Rectal smooth muscle tissue (tissue), 1 donor: Measurements from ENCODE around the gene LRRTM4.

Source experiments
- H3K27ac ChIP-seq: one replicate; pipeline ENCODE4 v1.7.0; 2013; ENCODE audit warnings: low read depth, low read length, inconsistent platforms
- H3K27me3 ChIP-seq: one replicate; pipeline ENCODE4 v1.7.0; 2013; ENCODE audit warnings: low read length; ENCODE audit not compliant: control insufficient read depth, insufficient read depth
- H3K36me3 ChIP-seq: one replicate; pipeline ENCODE4 v1.7.0; 2013; ENCODE audit warnings: low read length; ENCODE audit not compliant: control insufficient read depth, insufficient read depth
- H3K4me1 ChIP-seq: one replicate; pipeline ENCODE4 v1.7.0; 2013; ENCODE audit warnings: low read length; ENCODE audit not compliant: control insufficient read depth, insufficient read depth
- H3K4me3 ChIP-seq: one replicate; pipeline ENCODE4 v1.7.0; 2013; ENCODE audit warnings: low read length
- H3K9ac ChIP-seq: one replicate; pipeline ENCODE4 v1.7.0; 2013; ENCODE audit warnings: low read length

LRRTM4 gene

GRCh38 chr2:77372636-77373035 is 149.5 kb downstream of the LRRTM4 start:
- Histone ChIP-seq H3K36me3 (no peaks in the 10 kb centered on the region), H3K27ac (no peak overlapping the region), H3K9ac (no peak overlapping the region)

GRCh38 chr2:77370511-77370910 is 151.7 kb downstream of the LRRTM4 start:
- Histone ChIP-seq H3K9ac (no peak overlapping the region), H3K4me3 (no peak overlapping the region), H3K36me3 (no peaks in the 10 kb centered on the region), H3K4me1 (no peaks in the 10 kb centered on the region), H3K27me3 (no peaks in the 10 kb centered on the region), H3K27ac (no peak overlapping the region)

More at GRCh38 chr2:77372636-77373035, 149.5 kb downstream of the LRRTM4 start:
- no peak overlapping the region for H3K4me3 ChIP-seq
- H3K4me1 ChIP-seq, result no peaks in the 10 kb centered on the region
- H3K27me3 ChIP-seq, result no peaks in the 10 kb centered on the region

- Histone ChIP-seq H3K4me3 (no peak overlapping the region), H3K27me3 (no peaks in the 10 kb centered on the region), H3K27ac (no peak overlapping the region), H3K9ac (no peak overlapping the region), H3K4me1 (no peaks in the 10 kb centered on the region), H3K36me3 (no peaks in the 10 kb centered on the region)
These were observed 158.9 kb downstream of the LRRTM4 start for GRCh38 chr2:77363277-77363676.

GRCh38 chr2:77348821-77349220 is 173.4 kb downstream of the LRRTM4 start:
- no peak overlapping the region for H3K9ac ChIP-seq
- H3K27me3 ChIP-seq, result no peaks in the 10 kb centered on the region
- no peak overlapping the region for H3K27ac ChIP-seq
- H3K4me1 ChIP-seq, result no peaks in the 10 kb centered on the region
- H3K36me3 ChIP-seq, result no peaks in the 10 kb centered on the region
- no peak overlapping the region for H3K4me3 ChIP-seq

DNA sequence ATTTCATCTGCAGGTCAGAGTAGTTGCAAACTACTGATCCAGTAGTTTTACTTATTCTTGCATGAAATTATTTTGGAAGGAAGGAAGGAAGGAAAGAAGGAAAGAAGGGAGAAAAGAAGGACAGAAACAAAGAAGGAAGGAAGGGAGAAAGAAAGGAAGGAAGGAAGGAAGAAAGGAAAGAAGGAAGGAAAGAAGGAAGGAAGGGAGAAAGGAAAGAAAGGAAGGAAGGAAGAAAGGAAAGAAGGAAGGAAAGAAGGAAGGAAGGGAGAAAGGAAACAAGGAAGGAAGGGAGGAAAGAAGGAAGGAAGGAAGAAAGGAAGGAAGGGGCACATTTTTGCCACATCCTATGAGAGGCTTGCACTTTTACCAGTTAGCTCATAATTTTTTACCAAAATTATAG is 186.2 kb downstream of the LRRTM4 start:
- H3K4me3 ChIP-seq, result no peak overlapping the region
- no peaks in the 10 kb centered on the region for H3K27me3 ChIP-seq
- H3K27ac ChIP-seq, result no peak overlapping the region
- H3K36me3 ChIP-seq, result no peaks in the 10 kb centered on the region
- H3K4me1 ChIP-seq, result no peaks in the 10 kb centered on the region
- H3K9ac ChIP-seq, result no peak overlapping the region

DNA sequence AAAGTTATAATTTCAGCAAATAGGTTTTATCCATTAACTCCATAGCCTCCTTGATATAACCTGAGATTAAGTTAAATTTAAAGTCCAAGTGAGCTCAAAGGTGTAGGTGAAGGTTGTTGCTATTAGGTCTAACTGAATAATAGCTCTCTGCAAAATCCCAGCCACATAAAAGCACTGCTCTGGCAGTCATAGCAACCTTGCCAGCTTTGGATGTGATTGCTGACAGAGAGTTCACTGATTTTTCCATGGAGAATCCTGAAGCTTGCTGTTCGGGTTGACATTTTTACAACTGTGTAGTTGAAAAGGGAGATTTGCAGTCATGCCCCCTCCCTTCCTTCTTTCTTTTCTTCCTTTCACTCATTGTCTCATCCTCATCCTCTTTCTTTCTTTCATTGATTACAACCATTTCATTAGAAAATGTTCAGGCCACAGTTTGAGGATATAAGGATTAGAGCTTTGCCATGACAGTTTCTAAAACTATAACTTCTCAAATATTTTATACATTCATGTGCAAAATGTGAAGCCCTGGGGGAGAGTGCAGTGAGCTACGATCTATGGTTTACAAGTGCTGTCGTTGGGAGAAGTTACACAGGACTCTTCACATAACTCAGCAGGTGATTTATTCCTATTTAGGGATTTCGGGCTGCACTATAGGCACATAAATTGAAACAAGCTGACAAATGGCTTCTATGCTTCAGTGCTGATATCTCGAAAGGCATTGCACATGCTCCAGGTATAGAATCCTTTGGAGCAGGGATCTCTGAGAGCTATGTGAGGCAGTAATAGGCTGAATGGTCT is 193.8 kb downstream of the LRRTM4 start:
- Histone ChIP-seq H3K9ac (no peak overlapping the region), H3K27ac (no peak overlapping the region), H3K27me3 (no peaks in the 10 kb centered on the region), H3K4me3 (no peak overlapping the region), H3K36me3 (no peaks in the 10 kb centered on the region), H3K4me1 (no peaks in the 10 kb centered on the region)

DNA sequence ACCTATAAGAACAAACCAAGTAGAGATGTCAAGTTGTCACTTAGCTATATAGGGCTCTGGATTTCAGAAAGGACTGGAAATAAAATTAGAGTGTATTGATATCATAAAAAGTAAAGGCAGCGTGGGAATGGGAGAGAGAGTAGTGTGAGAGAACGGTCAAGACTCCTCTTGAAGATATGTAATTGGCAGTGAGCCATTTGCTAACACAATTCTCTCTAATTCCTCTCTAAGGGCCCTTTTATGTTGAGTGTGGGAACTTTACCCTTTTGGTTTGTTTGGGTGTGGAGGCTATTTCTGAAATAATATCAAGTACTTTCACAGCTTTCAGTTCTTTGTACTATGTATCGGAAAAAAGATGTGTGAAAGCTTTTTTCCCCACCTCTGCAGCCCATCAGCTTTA is 196.8 kb downstream of the LRRTM4 start:
- Histone ChIP-seq H3K36me3 (no peaks in the 10 kb centered on the region), H3K4me1 (no peaks in the 10 kb centered on the region), H3K27me3 (no peaks in the 10 kb centered on the region), H3K27ac (no peak overlapping the region), H3K9ac (no peak overlapping the region), H3K4me3 (no peak overlapping the region)

DNA sequence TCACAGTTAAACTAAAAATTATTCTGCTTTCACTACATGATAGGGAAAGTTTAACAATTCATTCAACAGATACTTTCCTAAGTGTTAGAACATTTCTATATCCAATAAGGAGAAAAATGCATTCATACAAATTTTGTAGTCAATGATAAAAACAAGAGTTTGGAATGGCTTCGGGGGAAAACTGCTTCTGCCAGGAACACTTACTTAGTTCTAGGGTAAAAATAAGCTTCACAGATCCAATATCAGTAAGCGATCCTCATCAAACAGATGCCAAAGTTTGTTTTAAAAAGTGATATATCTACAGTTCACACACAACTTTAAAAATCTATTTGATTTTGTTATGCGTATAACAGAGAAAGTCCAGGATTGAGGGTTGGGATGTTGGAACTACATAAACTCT is 199.7 kb downstream of the LRRTM4 start:
- no peaks in the 10 kb centered on the region for H3K4me1 ChIP-seq
- H3K4me3 ChIP-seq, result no peak overlapping the region
- no peaks in the 10 kb centered on the region for H3K27me3 ChIP-seq
- no peak overlapping the region for H3K9ac ChIP-seq
- H3K27ac ChIP-seq, result no peak overlapping the region
- no peaks in the 10 kb centered on the region for H3K36me3 ChIP-seq

DNA sequence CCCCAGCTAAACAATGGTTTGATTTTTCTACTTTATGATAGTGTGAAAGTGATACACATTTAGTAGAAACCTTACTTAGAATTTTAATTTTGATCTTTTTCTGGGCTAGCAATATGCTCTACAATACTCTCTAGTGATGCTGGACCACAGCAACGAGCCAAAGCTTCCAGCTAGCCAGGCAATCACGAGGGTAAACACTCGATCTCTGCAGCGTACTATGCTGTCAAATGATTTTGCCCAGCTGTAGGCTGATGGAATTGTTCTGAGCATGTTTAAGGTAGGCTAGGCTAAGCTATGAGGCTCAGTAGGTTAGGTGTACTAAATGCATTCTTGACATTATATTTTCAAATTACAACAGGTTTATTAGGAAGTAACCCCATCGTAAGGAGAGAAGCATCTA is 207.5 kb downstream of the LRRTM4 start:
- Histone ChIP-seq H3K27me3 (no peaks in the 10 kb centered on the region), H3K27ac (no peak overlapping the region), H3K4me3 (no peak overlapping the region)

DNA sequence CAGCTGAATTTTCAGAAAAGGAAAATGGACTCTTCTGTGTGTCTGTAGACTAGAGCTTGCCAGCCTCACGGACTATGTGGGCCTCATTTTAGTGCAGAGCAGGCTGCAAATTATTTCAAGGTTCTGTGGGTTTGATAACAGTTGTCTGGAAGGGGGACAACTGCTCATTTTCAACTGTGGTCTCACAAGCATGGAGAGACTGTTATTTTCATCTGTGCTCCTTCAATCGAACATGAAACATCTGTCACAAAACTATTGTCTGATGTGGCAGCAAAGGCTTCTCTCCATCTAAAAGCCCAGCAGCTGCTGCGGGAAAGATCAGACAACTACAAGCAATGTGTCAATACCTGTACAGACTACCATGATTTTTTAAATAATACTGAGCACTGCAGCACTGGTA is 211.8 kb downstream of the LRRTM4 start:
- Histone ChIP-seq H3K36me3 (no peaks in the 10 kb centered on the region), H3K4me3 (no peak overlapping the region), H3K27ac (no peak overlapping the region), H3K9ac (no peak overlapping the region), H3K4me1 (no peaks in the 10 kb centered on the region), H3K27me3 (no peaks in the 10 kb centered on the region)

More for the DNA sequence above, 207.5 kb downstream of the LRRTM4 start:
- Histone ChIP-seq H3K4me1 (no peaks in the 10 kb centered on the region), H3K36me3 (no peaks in the 10 kb centered on the region), H3K9ac (no peak overlapping the region)

GRCh38 chr2:77309725-77310124 is 212.5 kb downstream of the LRRTM4 start:
- no peak overlapping the region for H3K4me3 ChIP-seq
- no peaks in the 10 kb centered on the region for H3K27me3 ChIP-seq
- H3K9ac ChIP-seq, result no peak overlapping the region
- H3K27ac ChIP-seq, result no peak overlapping the region
- no peaks in the 10 kb centered on the region for H3K4me1 ChIP-seq
- no peaks in the 10 kb centered on the region for H3K36me3 ChIP-seq

DNA sequence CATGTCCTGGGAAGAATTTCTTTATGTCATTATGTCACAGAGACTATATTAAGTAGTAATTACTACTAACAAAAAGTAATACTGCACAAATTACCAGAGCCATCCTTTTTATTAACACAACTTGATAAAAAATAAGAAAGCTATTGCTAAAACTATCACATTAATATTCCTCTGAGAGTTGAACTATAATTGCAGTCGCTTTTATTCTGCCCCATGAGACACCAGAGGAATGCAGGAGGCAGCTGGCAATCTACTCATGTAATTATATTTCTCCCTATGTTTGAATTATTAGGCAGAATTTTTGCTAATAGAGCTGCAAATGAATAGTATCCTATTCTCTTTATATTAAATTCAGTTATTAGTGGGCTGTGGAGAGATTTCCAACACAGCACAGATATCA is 220.7 kb downstream of the LRRTM4 start:
- Histone ChIP-seq H3K36me3 (no peaks in the 10 kb centered on the region), H3K27ac (no peak overlapping the region), H3K9ac (no peak overlapping the region), H3K27me3 (no peaks in the 10 kb centered on the region), H3K4me1 (no peaks in the 10 kb centered on the region), H3K4me3 (no peak overlapping the region)

- Histone ChIP-seq H3K4me3 (no peak overlapping the region), H3K4me1 (no peaks in the 10 kb centered on the region), H3K9ac (no peak overlapping the region), H3K27me3 (no peaks in the 10 kb centered on the region), H3K27ac (no peak overlapping the region), H3K36me3 (no peaks in the 10 kb centered on the region)
These were observed 225.4 kb downstream of the LRRTM4 start for GRCh38 chr2:77296791-77297190.
